ENCODE data around the gene CEACAM1. TPM values are rescaled to one million over a fixed set of nuclear protein-coding genes. Genes with fewer than 3 reads are reported as not detected.
"Not testable (repeated sequence)": the region's sequence is repeated elsewhere in the genome, so short reads cannot be mapped to it uniquely, and the experiment has no call there.

The CEACAM1 gene
- total RNA-seq, 1 donor from 2014 or later: 0.46 TPM

DNA sequence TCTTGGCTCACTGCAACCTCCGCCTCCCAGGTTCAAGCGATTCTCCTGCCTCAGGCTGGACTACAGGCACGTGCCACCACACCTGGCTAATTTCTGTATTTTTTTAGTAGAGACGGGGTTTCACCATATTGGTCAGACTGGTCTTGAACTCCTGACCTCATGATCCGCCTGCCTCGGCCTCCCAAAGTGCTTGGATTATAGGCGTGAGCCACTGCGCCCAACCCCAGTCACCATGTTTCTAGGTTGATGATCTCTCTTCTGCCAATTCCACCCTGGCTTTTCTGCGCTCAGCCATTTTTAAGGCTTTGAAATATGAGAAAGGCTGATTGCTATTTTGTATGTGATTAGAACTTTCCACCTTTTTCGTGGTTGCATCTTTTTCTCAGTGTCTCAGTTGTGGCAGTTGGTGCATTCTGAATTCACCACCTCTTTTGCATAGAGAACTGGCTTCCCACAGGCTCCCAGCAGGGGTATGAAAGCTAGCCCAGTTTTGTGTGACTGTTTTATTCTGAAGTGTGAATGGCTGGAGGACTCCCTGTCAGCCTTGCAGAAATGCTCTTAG is 15.5 kb downstream of the CEACAM1 start:
- no peak for DNase-seq (ENCODE audit: low read depth)
- H3K4me3 ChIP-seq (ENCODE audit: low read depth, low read length): no peak overlapping the region
- TF ChIP-seq, protein P1, sequence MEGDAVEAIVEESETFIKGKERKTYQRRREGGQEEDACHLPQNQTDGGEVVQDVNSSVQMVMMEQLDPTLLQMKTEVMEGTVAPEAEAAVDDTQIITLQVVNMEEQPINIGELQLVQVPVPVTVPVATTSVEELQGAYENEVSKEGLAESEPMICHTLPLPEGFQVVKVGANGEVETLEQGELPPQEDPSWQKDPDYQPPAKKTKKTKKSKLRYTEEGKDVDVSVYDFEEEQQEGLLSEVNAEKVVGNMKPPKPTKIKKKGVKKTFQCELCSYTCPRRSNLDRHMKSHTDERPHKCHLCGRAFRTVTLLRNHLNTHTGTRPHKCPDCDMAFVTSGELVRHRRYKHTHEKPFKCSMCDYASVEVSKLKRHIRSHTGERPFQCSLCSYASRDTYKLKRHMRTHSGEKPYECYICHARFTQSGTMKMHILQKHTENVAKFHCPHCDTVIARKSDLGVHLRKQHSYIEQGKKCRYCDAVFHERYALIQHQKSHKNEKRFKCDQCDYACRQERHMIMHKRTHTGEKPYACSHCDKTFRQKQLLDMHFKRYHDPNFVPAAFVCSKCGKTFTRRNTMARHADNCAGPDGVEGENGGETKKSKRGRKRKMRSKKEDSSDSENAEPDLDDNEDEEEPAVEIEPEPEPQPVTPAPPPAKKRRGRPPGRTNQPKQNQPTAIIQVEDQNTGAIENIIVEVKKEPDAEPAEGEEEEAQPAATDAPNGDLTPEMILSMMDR (conservative IDR thresholded peaks at IDR 0.05; ENCODE audit: low read depth, low read length): no peak

DNA sequence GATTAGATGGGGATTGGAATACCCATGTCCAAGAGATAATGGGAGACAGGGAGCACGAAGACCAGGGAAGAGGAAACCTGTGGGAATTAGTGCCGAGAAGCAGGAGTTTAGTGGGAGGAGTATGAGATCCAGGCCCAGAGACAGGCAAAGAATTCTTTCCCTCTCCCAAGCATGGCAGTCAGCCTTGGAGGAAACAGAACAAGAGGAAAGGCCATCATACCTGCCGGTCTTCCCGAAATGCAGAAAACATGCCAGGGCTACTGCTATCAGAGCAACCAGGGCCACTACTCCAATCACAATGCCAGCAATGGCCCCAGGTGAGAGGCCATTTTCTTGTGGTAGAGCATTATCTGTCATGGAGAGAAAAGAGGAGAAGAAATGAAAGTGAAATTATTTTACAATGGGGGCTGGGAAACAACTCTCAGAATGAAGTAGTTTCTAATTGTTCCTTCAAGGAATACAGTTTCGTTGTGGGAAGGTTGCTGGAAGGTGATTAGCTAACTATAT is 16.1 kb downstream of the CEACAM1 start:
- no peak for DNase-seq (ENCODE audit: low read depth)
- TF ChIP-seq, protein P1 (conservative IDR thresholded peaks at IDR 0.05; ENCODE audit: low read depth, low read length): no peak
- no peak overlapping the region for H3K4me3 ChIP-seq (ENCODE audit: low read depth, low read length)

DNA sequence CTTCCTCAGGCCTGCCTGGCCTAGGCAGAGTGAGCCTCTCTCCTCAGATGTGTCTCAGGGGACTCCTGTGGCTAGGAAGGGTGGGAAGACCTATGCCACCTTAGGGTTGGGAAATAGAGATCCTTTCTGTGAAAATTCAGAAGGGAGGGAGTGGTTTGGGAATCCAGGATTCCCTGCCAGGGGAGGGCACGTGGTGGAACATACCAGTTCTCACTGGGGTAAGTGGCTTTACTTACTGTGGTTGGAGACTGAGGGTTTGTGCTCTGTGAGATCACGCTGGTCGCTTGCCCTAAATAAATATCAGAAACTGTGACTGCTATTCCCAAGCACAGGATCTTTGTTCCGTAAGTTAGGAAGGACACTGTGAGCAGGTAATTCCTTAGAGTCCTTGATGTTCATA is 16.9 kb downstream of the CEACAM1 start:
- no peak overlapping the region for H3K4me3 ChIP-seq (ENCODE audit: low read depth, low read length)
- TF ChIP-seq, protein P1 (conservative IDR thresholded peaks at IDR 0.05; ENCODE audit: low read depth, low read length): no peak
- DNase-seq (ENCODE audit: low read depth): no peak

DNA sequence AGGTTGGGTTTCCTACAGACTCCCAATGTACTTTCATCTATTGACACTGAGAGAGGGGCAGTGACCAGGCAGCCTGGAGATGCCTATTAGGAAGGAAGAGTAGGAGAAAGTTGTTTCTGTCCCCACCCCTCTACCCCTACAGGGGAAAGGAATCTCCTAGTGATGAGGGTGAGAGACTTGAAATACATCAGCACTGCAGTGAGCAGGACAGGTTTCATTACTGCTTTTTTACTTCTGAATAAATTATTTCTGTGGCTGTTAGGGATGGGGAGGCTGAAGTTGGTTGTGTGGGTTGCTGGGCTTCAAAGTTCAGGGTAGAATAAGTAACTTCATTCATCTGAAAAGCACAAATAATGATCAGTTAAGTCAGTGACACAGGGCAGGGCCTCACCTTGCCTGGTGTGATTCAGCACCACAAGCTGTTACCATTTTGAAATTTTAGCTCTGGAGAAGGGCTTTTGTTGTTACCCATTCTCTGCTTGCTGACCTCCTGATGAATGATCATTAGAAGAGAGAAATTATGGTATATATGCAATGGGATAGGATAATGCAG is 19.3 kb downstream of the CEACAM1 start:
- TF ChIP-seq, protein P1 (conservative IDR thresholded peaks at IDR 0.05; ENCODE audit: low read depth, low read length): no peak
- no peak for DNase-seq (ENCODE audit: low read depth)
- no peak overlapping the region for H3K4me3 ChIP-seq (ENCODE audit: low read depth, low read length)

DNA sequence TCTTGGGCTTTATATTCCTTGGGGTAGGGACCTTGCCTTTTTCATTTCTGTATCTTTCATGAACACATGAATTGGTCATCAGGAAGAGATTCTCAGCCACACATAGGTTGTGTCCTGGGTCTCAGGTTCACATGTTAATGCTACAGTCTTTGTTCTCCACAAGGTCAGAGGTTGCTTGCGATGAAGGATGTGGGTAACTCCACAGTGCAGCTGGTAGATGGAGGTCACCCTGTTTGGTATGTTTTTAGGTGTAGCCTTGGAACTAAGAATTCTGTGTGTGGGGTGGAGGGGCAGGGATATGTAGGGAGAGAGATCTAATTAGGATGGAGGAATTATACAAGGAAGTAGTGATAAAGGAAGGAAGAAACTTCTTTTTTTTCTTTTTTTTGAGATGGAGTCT is 23.2 kb downstream of the CEACAM1 start:
- no peak for DNase-seq (ENCODE audit: low read depth)
- H3K4me3 ChIP-seq (ENCODE audit: low read depth, low read length): no peak overlapping the region
- TF ChIP-seq, protein P1 (conservative IDR thresholded peaks at IDR 0.05; ENCODE audit: low read depth, low read length): no peak

DNA sequence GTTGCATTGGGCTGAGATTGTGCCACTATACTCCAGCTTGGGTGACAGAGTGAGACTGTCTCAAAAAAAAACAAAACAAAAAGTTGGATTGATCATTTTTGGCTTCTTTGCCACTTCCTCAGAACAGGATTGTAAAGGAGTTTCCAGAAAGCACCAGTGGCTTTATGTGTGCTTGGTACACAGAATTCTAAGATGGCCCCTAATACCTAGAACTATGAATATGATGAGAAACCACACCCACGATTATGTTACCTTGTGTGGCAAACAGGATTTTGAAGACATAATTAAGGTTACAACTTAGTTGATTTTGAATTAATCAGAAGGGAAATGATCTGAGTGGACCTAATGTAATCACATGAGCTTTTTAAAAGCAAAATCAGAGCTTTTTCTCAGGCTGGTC is 26.5 kb downstream of the CEACAM1 start:
- TF ChIP-seq, protein P1 (conservative IDR thresholded peaks at IDR 0.05; ENCODE audit: low read depth, low read length): no peak
- DNase-seq (ENCODE audit: low read depth): no peak

DNA sequence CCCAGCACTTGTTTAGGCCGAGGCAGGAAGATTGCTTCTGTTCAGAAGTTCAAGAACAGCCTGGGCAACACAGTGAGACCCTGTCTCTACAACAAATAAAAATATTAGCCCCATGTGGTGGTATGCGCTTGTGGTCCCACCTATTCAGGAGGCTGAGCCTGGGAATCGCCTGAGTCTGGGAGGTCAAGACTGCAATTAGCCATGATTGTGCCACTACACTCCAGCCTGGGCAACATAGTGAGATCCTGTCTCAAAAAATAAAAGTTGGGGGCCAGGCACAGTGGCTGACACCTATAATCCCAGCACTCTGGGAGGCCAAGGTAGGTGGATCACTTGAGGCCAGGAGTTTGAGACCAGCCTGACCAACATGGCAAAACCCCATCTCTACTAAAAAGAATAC is 27.0 kb downstream of the CEACAM1 start:
- not testable (repeated sequence) for H3K4me3 ChIP-seq (ENCODE audit: low read depth, low read length); DNase-seq (ENCODE audit: low read depth)

More for the DNA sequence above, 26.5 kb downstream of the CEACAM1 start:
- no peak overlapping the region for H3K4me3 ChIP-seq (ENCODE audit: low read depth, low read length)
